Esophagus muscularis mucosa (tissue), 4 donors: ENCODE results near the gene MECR. TPM values are rescaled to one million over a fixed set of nuclear protein-coding genes. Genes with fewer than 3 reads are reported as not detected.

Experiments used
- DNase-seq: peaks from one replicate; pipeline ENCODE4 v3.0.0-alpha.2; 2017; ENCODE audit errors: extremely low spot score
- H3K27ac ChIP-seq, 4 donors: fragments of 200-600 bp; sonication (generic); replicated peaks in 1 of 4; 1 replicate in 3 of 4; 2 replicates in 1 of 4; pipeline ENCODE4 v1.5.1; 2016 to 2019; ENCODE audit warnings: mild to moderate bottlenecking in 1 of 4
- H3K27me3 ChIP-seq, 4 donors: fragments of 200-600 bp; sonication (generic); one replicate each; pipeline versions ENCODE4 v1.5.1 to v1.6.0; 2016 to 2019
- H3K36me3 ChIP-seq, 4 donors: fragments of 200-600 bp; sonication (generic); one replicate each; pipeline ENCODE4 v1.5.1; 2016 to 2019
- H3K4me1 ChIP-seq, 4 donors: fragments of 200-600 bp; sonication (generic); one replicate each; pipeline ENCODE4 v1.5.1; 2016 to 2019
- H3K4me3 ChIP-seq, 4 donors: fragments of 200-600 bp; sonication (generic); 1 replicate in 2 of 4; 2 replicates in 2 of 4; pipeline ENCODE4 v1.5.1; 2016 to 2019; ENCODE audit warnings: mild to moderate bottlenecking in 4 of 4, moderate library complexity in 1 of 4
- H3K9me3 ChIP-seq, 4 donors: fragments of 200-600 bp; sonication (generic); 1 replicate in 3 of 4; 2 replicates in 1 of 4; pipeline ENCODE4 v1.5.1; 2016 to 2019
- EP300 ChIP-seq: sonication (generic); formaldehyde crosslinking; IDR thresholded peaks from one replicate; pipeline ENCODE4 v1.6.1; 2017; ENCODE audit warnings: antibody characterized with exemption
- POLR2A ChIP-seq: fragments of 450-650 bp; IDR thresholded peaks from one replicate; pipeline ENCODE4 v1.6.1; 2017; ENCODE audit warnings: antibody characterized with exemption, moderate library complexity, mild to moderate bottlenecking, low read depth
- POLR2AphosphoS5 ChIP-seq, 2 donors: sonication (generic); formaldehyde crosslinking; IDR thresholded peaks; one replicate each; pipeline ENCODE4 v1.6.1; 2017; ENCODE audit warnings: antibody characterized with exemption in 2 of 2
- WGBS: methylation state at CpG from one replicate; pipeline ENCODE4 v1.1.5; 2018; 5-methylcytosine and 5-hydroxymethylcytosine counted together
- intact Hi-C: fragments of 100-400 bp; cut with DNase I; formaldehyde crosslinking; loops from one replicate; pipeline ENCODE4 v1.15.1; 2023
- total RNA-seq, 4 donors: library from RNA; depleted of rRNA; stranded (reverse); fragments of >200 nt; gene quantifications; one replicate each; pipeline versions ENCODE4 v1.1.0 to v1.2.1, GENCODE V29; 2016
- TF ChIP-seq, protein P1 (sequence below), 3 experiments: fragments of 200-600 bp in 2 of 3; fragments of 450-650 bp in 1 of 3; sonication (generic) in 2 of 3; IDR thresholded peaks; one replicate each; pipeline ENCODE4 v1.5.1; 2017 to 2019; ENCODE audit warnings: antibody characterized with exemption in 3 of 3, mild to moderate bottlenecking in 2 of 3, moderate library complexity in 1 of 3

MECR gene
- total RNA-seq, 4 donors from 2014 or later: 15.4 to 20.2 (median 18.6) TPM

DNA sequence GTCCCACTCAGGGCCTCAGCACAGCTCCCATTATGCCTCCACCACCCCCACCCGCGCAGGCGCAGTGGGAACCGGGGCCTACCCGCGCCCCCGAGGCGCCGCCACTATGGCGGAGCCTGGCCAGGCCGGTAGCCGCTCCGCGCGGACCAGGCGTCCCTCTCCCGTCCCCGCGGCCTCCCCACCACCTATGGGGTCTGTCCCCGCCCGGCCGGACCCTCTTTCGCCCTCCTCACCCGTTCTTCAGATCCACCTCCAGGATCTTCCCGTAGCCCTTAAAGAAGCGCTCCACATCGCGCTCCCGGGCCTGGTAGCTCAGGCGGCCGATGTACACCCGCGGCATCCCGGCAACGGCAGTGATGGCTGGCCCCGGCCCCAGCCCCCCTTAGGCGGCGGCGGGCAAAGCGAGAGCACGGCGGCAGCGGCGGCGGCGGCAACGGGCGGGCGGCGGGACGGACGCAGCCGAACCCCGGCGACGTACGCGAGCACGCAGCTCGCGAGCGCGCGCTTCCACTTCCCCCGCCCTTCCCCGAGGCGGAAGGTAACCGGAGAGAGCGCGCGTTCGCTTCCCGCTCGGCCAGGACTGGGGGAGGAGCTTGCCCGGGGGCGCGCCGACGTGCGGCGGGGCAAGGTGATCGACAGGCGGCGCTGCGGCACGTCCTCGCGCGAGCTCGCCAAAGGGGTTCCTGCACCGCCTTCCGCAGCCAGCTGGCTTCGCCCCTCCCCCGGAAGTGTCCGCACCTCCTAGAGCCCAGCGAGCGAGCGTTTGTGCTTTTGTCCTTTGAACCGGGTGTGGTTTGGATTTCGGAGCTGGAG lies 49.1 kb downstream of the MECR start, which contains the start of gene SRSF4:
TSS of gene SRSF4 (minus strand) at position 488 of the 813 bp plus-strand sequence. CDS start at position 340, 148 bp downstream.
- intact Hi-C loops: loop anchor here (2.0 to 10.0 kb wide), 2 partner anchors 59 to 537 kb away; partner anchors contain the start of genes RNU11, TAF12 and TMEM200B
- Histone ChIP-seq H3K4me1 (peaks cover 43 to 52% (median 49%) of the 10 kb centered on the region in 4 donors), H3K36me3 (peaks cover 0 to 6% (median 0%) of the 10 kb centered on the region in 4 donors), H3K27me3 (no peaks in the 10 kb centered on the region), H3K4me3 (peak within 1 kb of the TSS; percentile 73 to 98 (median 88)), H3K9me3 (no peaks in the 10 kb centered on the region), H3K27ac (peak within 1 kb of the TSS; percentile 98 to 100 (median 99))
- 0% methylated on average over 4 of the region's 100 CpGs for WGBS
- DNase-seq: peak; percentile 99
- TF ChIP-seq POLR2AphosphoS5 (IDR thresholded peaks at IDR 0.05) (peak; percentile 90 to 96), POLR2A (peak; percentile 83), EP300 (peak; percentile 17)
- TF ChIP-seq, protein P1, sequence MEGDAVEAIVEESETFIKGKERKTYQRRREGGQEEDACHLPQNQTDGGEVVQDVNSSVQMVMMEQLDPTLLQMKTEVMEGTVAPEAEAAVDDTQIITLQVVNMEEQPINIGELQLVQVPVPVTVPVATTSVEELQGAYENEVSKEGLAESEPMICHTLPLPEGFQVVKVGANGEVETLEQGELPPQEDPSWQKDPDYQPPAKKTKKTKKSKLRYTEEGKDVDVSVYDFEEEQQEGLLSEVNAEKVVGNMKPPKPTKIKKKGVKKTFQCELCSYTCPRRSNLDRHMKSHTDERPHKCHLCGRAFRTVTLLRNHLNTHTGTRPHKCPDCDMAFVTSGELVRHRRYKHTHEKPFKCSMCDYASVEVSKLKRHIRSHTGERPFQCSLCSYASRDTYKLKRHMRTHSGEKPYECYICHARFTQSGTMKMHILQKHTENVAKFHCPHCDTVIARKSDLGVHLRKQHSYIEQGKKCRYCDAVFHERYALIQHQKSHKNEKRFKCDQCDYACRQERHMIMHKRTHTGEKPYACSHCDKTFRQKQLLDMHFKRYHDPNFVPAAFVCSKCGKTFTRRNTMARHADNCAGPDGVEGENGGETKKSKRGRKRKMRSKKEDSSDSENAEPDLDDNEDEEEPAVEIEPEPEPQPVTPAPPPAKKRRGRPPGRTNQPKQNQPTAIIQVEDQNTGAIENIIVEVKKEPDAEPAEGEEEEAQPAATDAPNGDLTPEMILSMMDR (IDR thresholded peaks at IDR 0.05): peak; percentile 62 to 70 (median 64)

DNA sequence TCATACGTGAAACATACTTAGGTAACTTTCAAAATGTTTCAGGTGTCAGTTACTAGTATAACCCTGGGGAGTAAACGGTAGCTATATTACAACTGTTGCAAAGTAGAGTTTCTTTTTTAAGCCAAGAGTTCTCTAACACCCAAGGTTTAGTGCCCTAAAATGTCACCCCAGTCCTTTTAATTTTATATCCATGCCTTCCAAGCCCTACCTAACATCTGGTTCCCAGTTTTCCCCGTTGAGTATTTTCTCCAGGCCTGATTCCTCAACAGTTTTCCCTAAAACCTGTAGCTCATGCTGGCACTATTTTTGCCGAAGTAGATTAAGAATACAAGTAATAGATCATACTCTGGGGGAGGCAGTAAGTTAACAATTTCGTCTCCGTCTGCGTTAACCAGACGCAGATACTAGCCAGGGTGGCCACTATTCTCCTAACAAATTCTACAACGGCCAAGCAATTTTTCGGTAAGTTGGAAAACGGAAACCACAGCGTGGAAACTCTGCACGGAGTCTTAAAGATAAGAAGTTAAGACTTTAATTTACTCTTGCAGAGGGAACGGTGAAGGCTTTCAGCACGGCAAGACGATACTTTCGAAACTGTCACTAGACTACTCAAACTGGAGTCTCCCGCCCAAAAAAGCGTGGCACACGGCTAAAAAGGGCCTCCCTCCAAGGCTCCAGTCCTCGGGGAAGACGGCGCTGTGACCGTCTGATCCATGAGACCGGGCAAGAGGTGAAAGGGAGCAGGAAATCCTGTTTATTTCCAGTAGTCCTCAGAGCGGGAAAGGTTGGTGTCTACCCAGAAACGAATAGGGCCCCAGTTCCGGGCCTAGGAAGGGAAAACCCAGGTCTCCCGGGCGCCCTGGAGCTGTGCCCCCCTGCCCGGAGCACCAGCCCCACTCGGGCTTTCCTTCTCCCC lies 50.0 kb downstream of the MECR start:
- peak overlapping the region; percentile 73 to 98 (median 88) for H3K4me3 ChIP-seq
- no peaks in the 10 kb centered on the region for H3K27me3 ChIP-seq
- TF ChIP-seq, protein P1 (IDR thresholded peaks at IDR 0.05): no peak
- TF ChIP-seq EP300 (no peak), POLR2AphosphoS5 (IDR thresholded peaks at IDR 0.05) (no peak), POLR2A (no peak)
- no peaks in the 10 kb centered on the region for H3K9me3 ChIP-seq
- 0% methylated on average over 25 of the region's 32 CpGs for whole genome bisulfite sequencing
- peaks cover 0 to 6% (median 0%) of the 10 kb centered on the region in 4 donors for H3K36me3 ChIP-seq
- H3K4me1 ChIP-seq: peaks cover 52 to 60% (median 58%) of the 10 kb centered on the region in 4 donors
- H3K27ac ChIP-seq: peak overlapping the region; percentile 98 to 100 (median 99)
- DNase-seq: no peak
- intact Hi-C loops: loop anchor here (2.0 to 10.0 kb wide), 2 partner anchors 58 to 536 kb away; partner anchors contain the start of genes RNU11, TAF12 and TMEM200B

DNA sequence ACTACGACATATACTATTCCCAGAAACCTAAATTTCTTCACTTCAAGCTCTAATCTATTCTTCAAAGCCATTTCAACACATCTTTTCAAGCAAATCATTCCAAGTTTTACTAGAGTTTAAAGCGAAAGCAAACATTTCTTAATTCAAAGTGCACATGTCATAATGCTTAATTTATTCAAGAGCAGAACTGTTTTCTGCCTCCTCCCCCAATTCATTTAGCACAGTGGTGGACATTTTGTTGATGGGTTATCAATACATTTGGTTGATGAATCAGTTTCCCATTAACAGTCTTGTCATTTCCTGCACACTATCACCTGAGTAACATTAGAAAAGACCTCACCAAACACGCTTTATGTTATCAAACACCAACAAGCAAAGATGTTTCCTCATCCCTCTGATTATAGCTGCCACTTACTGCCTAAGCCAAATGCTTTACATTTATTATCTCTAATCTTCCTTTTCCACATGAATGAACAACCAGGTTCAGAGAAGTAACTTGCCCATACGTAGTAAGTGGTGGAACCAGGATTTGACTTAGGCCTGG lies 51.0 kb downstream of the MECR start:
- peaks cover 0 to 6% (median 0%) of the 10 kb centered on the region in 4 donors for H3K36me3 ChIP-seq
- intact Hi-C loops: loop anchor here (2.0 to 10.0 kb wide), 2 partner anchors 57 to 535 kb away; partner anchors contain the start of genes RNU11, TAF12 and TMEM200B
- H3K4me3 ChIP-seq: peak overlapping the region; percentile 73 to 98 (median 88)
- no peaks in the 10 kb centered on the region for H3K27me3 ChIP-seq
- TF ChIP-seq, protein P1 (IDR thresholded peaks at IDR 0.05): no peak
- TF ChIP-seq POLR2A (no peak), POLR2AphosphoS5 (IDR thresholded peaks at IDR 0.05) (no peak), EP300 (no peak)
- H3K9me3 ChIP-seq: no peaks in the 10 kb centered on the region
- peaks cover 53 to 63% (median 59%) of the 10 kb centered on the region in 4 donors for H3K4me1 ChIP-seq
- DNase-seq: no peak
- peak overlapping the region; percentile 2 to 100 (median 99) for H3K27ac ChIP-seq
- WGBS: 17% methylated on average over 4 of the region's 4 CpGs

DNA sequence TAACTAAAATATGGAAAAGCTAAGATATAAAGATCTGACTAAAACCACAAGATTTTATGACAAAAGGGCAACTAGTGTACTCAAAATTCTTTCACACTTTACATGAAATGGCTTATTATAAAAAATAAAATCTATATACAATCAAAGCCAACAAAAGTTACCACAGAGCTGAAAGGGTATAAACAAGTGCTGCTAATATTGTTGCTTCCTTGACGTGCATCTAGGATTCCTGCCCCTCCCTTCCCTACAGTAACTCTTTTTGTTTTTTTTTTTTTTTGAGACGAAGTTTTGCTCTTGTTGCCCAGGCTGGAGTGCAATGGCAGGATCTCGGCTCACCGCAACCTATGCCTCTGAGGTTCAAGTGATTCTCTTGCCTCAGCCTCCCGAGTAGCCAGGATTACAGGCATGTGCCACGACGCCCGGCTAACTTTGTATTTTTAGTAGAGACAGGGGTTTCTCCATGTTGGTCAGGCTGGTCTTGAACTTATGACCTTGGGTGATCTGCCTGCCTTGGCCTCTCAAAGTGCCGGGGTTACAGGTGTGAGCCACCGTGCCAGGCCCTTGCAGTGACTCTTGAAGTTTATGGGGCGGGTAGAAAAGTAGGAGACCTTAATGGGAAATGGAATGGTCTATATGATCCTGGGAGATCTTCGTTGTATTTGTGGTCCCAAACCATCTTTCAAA lies 53.6 kb downstream of the MECR start:
- no peaks in the 10 kb centered on the region for H3K9me3 ChIP-seq
- peak overlapping the region; percentile 46 to 100 (median 69) for H3K27ac ChIP-seq
- H3K4me3 ChIP-seq: no peak overlapping the region
- intact Hi-C loops: no loop called here
- TF ChIP-seq EP300 (no peak), POLR2AphosphoS5 (IDR thresholded peaks at IDR 0.05) (no peak)
- 72% methylated on average over 12 of the region's 12 CpGs for WGBS
- peaks cover 0 to 6% (median 2%) of the 10 kb centered on the region in 4 donors for H3K36me3 ChIP-seq
- peaks cover 56 to 74% (median 61%) of the 10 kb centered on the region in 4 donors for H3K4me1 ChIP-seq
- H3K27me3 ChIP-seq: no peaks in the 10 kb centered on the region
- DNase-seq: no peak
